GM06990 (cell line): ENCODE measurements around the gene UQCC2.

ENCODE experiments used
- DNase-seq: peaks from one replicate; pipeline ENCODE4 v3.0.0-alpha.2; 2011; ENCODE audit not compliant: insufficient read length; ENCODE audit errors: extremely low read depth
- H3K27me3 ChIP-seq: replicated peaks from 2 replicates; pipeline ENCODE4 v1.6.0; 2011; ENCODE audit warnings: low read length; ENCODE audit not compliant: control insufficient read depth, insufficient read depth
- H3K36me3 ChIP-seq: 2 replicates; pipeline ENCODE4 v1.5.1; 2011; ENCODE audit warnings: low read length; ENCODE audit not compliant: control insufficient read depth, insufficient read depth
- H3K4me3 ChIP-seq: replicated peaks from 2 replicates; pipeline ENCODE4 v1.5.1; 2011; ENCODE audit warnings: low read depth, mild to moderate bottlenecking, control low read depth, low read length
- TF ChIP-seq, protein P1 (sequence below): IDR thresholded peaks from 2 replicates; pipeline ENCODE4 v1.5.1; 2011; ENCODE audit warnings: low read length, control low read depth, mild to moderate bottlenecking, inconsistent platforms; ENCODE audit not compliant: insufficient read depth, poor library complexity, severe bottlenecking

The UQCC2 gene

GRCh38 chr6:33727126-33727525, 15.6 kb upstream of the UQCC2 start:
- TF ChIP-seq, protein P1, sequence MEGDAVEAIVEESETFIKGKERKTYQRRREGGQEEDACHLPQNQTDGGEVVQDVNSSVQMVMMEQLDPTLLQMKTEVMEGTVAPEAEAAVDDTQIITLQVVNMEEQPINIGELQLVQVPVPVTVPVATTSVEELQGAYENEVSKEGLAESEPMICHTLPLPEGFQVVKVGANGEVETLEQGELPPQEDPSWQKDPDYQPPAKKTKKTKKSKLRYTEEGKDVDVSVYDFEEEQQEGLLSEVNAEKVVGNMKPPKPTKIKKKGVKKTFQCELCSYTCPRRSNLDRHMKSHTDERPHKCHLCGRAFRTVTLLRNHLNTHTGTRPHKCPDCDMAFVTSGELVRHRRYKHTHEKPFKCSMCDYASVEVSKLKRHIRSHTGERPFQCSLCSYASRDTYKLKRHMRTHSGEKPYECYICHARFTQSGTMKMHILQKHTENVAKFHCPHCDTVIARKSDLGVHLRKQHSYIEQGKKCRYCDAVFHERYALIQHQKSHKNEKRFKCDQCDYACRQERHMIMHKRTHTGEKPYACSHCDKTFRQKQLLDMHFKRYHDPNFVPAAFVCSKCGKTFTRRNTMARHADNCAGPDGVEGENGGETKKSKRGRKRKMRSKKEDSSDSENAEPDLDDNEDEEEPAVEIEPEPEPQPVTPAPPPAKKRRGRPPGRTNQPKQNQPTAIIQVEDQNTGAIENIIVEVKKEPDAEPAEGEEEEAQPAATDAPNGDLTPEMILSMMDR = no peak
- no peak for DNase-seq
- Histone ChIP-seq H3K36me3 (no peaks in the 10 kb centered on the region), H3K4me3 (no peak overlapping the region), H3K27me3 (peaks cover 2% of the 10 kb centered on the region)

GRCh38 chr6:33726696-33727095, 15.2 kb upstream of the UQCC2 start:
- Histone ChIP-seq H3K27me3 (peaks cover 2% of the 10 kb centered on the region), H3K36me3 (no peaks in the 10 kb centered on the region), H3K4me3 (no peak overlapping the region)
- TF ChIP-seq, protein P1 = no peak
- no peak for DNase-seq

GRCh38 chr6:33725891-33726673, 14.6 kb upstream of the UQCC2 start:
- TF ChIP-seq, protein P1 = no peak
- H3K27me3 ChIP-seq = peaks cover 2% of the 10 kb centered on the region
- DNase-seq = no peak

GRCh38 chr6:33725222-33725621, 13.7 kb upstream of the UQCC2 start:
- Histone ChIP-seq H3K4me3 (no peak overlapping the region), H3K36me3 (no peaks in the 10 kb centered on the region), H3K27me3 (peaks cover 2% of the 10 kb centered on the region)
- no peak for DNase-seq
- TF ChIP-seq, protein P1 = no peak

More at GRCh38 chr6:33725891-33726673, 14.6 kb upstream of the UQCC2 start:
- H3K36me3 ChIP-seq = no peaks in the 10 kb centered on the region
- H3K4me3 ChIP-seq = no peak overlapping the region

GRCh38 chr6:33724102-33725023, 12.9 kb upstream of the UQCC2 start:
- TF ChIP-seq, protein P1 = no peak
- DNase-seq = no peak
- H3K27me3 ChIP-seq = peaks cover 2% of the 10 kb centered on the region
- no peak overlapping the region for H3K4me3 ChIP-seq
- no peaks in the 10 kb centered on the region for H3K36me3 ChIP-seq
